Measurements from ENCODE around the gene TOR4A.
A peak's percentile ranks its signal among the peaks of the same experiment; 100 is the strongest.

TOR4A gene

GRCh38 chr9:137309368-137310188 lies 32.1 kb downstream of the TOR4A start:
- no peak for DNase-seq

- DNase-seq: no peak
Measured at GRCh38 chr9:137310189-137311052, 32.9 kb downstream of the TOR4A start.

- DNase-seq: peak; percentile 43
Measured at GRCh38 chr9:137311171-137311985, 33.9 kb downstream of the TOR4A start.

GRCh38 chr9:137311986-137312851 lies 34.7 kb downstream of the TOR4A start:
- DNase-seq: no peak

GRCh38 chr9:137312852-137313325 lies 35.4 kb downstream of the TOR4A start:
- DNase-seq: no peak

GRCh38 chr9:137313326-137313936 lies 35.9 kb downstream of the TOR4A start:
- no peak for DNase-seq

GRCh38 chr9:137313956-137314560 lies 36.5 kb downstream of the TOR4A start:
- DNase-seq: no peak

GRCh38 chr9:137314561-137315560 lies 37.3 kb downstream of the TOR4A start:
- no peak for DNase-seq

GRCh38 chr9:137315581-137316011 lies 38.1 kb downstream of the TOR4A start:
- DNase-seq: no peak

GRCh38 chr9:137316012-137316981 lies 38.8 kb downstream of the TOR4A start:
- DNase-seq: no peak

GRCh38 chr9:137317021-137317717 lies 39.6 kb downstream of the TOR4A start:
- DNase-seq: no peak

- DNase-seq: no peak
Measured at GRCh38 chr9:137317718-137318511, 40.4 kb downstream of the TOR4A start.

GRCh38 chr9:137318602-137319001 lies 41.1 kb downstream of the TOR4A start:
- DNase-seq: no peak

GRCh38 chr9:137319011-137319738 lies 41.6 kb downstream of the TOR4A start:
- DNase-seq: no peak

- no peak for DNase-seq
Measured at GRCh38 chr9:137319739-137320551, 42.4 kb downstream of the TOR4A start.

Measured in stimulated activated CD4-positive, alpha-beta T cell treated with anti-CD3 and anti-CD28 coated beads, Interleukin-4, amount 100 ng/mL, for 1 hour (primary cell).